ENCODE measurements around the gene ING5.

Gene ING5

DNA sequence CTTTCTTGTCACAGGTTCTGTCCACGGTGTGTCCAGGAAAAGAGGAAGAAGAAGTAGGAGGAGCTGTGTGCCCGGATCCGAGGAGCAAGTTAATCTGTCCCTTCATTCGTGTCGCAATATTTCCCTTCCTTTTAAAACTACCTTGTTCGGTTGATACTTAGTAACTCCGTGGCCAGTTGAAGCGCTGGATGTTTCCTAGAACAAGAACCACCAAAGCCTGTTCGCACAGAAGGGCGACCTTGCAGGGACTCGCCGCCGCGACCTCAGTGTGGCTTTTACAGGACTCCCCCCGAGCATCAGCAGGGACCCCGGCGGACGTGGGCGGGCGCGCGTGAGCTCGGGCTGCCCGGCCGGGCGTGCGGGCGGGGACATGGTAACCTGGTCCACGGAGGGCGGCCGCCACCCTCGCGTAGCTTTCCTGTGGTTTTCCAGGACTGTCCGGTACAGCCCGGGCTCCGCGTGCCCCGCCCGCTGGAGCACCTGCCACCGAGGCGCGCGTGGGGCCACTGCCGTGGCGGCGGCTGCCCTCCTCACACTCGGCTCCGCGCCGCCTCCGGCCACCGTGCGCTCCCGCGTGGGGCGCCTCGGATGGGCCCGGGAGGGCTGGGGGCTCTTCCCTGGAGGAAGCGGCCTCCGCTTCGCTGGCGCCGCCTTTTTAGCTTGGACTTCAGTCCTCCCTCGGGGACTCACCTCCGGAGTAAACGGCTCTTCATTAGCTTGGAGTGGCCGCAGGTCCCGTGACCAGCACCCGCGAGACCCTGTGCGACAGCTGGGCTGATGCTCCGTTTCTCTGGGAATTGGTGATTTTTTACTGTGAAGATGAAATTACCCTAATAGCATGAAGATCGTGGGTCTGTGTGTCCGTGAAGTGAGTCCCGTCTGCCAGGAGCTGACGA, 23.4 kb downstream of the ING5 start:
- no peak for DNase-seq (ENCODE audit: low read depth)
- TF ChIP-seq, protein P1, sequence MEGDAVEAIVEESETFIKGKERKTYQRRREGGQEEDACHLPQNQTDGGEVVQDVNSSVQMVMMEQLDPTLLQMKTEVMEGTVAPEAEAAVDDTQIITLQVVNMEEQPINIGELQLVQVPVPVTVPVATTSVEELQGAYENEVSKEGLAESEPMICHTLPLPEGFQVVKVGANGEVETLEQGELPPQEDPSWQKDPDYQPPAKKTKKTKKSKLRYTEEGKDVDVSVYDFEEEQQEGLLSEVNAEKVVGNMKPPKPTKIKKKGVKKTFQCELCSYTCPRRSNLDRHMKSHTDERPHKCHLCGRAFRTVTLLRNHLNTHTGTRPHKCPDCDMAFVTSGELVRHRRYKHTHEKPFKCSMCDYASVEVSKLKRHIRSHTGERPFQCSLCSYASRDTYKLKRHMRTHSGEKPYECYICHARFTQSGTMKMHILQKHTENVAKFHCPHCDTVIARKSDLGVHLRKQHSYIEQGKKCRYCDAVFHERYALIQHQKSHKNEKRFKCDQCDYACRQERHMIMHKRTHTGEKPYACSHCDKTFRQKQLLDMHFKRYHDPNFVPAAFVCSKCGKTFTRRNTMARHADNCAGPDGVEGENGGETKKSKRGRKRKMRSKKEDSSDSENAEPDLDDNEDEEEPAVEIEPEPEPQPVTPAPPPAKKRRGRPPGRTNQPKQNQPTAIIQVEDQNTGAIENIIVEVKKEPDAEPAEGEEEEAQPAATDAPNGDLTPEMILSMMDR (conservative IDR thresholded peaks at IDR 0.05; ENCODE audit: low read length), result no peak

GRCh38 chr2:241726459-241726858, 24.6 kb downstream of the ING5 start:
- TF ChIP-seq, protein P1 (conservative IDR thresholded peaks at IDR 0.05; ENCODE audit: low read length), result no peak
- H3K4me3 ChIP-seq (ENCODE audit: low read length), result no peak overlapping the region
- DNase-seq (ENCODE audit: low read depth), result no peak

More for the DNA sequence above, 23.4 kb downstream of the ING5 start:
- H3K4me3 ChIP-seq (ENCODE audit: low read length), result no peak overlapping the region

GRCh38 chr2:241728000-241728399, 26.2 kb downstream of the ING5 start:
- H3K4me3 ChIP-seq (ENCODE audit: low read length), result no peak overlapping the region
- TF ChIP-seq, protein P1 (conservative IDR thresholded peaks at IDR 0.05; ENCODE audit: low read length), result no peak
- no peak for DNase-seq (ENCODE audit: low read depth)

DNA sequence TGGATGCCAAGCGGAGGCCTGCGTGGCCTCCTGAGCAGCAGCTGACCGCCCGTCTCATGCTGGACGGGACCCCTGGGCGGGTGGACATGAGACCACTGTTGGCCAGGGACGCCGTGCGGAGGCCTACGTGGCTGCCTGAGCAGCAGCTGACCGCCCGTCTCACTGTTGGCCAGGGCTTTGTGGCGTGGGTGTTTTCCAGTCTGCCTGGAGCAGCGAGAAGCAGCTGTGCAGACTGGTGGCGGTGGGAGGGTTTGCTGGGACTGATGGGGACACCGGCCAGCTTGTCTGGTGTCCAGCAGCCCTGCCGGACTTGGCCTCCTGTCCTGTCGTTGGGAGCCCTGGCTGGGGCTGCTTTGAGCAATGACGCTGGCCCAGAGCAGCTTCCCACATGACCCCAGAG, 26.8 kb downstream of the ING5 start:
- no peak for DNase-seq (ENCODE audit: low read depth)
- no peak overlapping the region for H3K4me3 ChIP-seq (ENCODE audit: low read length)
- TF ChIP-seq, protein P1 (conservative IDR thresholded peaks at IDR 0.05; ENCODE audit: low read length), result no peak

DNA sequence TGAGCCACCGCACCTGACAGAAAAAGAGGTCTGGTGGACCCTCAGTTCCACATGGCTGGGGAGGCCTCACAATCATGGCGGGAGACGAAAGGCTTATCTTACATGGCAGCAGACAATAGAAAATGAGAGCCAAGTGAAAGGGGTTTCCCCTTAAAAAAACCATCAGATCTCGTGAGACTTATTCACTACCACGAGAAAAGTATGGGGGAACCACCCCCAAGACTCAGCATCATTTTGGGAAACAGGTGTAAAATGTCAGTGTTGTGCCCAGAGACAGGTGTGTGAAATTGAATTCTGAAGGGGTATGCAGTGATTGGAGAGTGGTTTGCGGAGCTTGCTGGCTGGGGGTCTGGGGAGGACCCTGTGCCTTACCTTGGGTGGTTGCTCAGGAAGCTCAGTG, 28.0 kb downstream of the ING5 start:
- TF ChIP-seq, protein P1 (conservative IDR thresholded peaks at IDR 0.05; ENCODE audit: low read length), result no peak
- no peak overlapping the region for H3K4me3 ChIP-seq (ENCODE audit: low read length)
- DNase-seq (ENCODE audit: low read depth), result no peak

GRCh38 chr2:241730671-241731293, 28.9 kb downstream of the ING5 start:
- no peak overlapping the region for H3K4me3 ChIP-seq (ENCODE audit: low read length)
- TF ChIP-seq, protein P1 (conservative IDR thresholded peaks at IDR 0.05; ENCODE audit: low read length), result no peak
- no peak for DNase-seq (ENCODE audit: low read depth)
